Fibroblast of peridontal ligament (primary cell): ENCODE results near the gene KLHL12.

Experiments
- DNase-seq: peaks from one replicate; pipeline ENCODE4 v3.0.0-alpha.2; 2010; ENCODE audit errors: extremely low read depth

Gene KLHL12

DNA sequence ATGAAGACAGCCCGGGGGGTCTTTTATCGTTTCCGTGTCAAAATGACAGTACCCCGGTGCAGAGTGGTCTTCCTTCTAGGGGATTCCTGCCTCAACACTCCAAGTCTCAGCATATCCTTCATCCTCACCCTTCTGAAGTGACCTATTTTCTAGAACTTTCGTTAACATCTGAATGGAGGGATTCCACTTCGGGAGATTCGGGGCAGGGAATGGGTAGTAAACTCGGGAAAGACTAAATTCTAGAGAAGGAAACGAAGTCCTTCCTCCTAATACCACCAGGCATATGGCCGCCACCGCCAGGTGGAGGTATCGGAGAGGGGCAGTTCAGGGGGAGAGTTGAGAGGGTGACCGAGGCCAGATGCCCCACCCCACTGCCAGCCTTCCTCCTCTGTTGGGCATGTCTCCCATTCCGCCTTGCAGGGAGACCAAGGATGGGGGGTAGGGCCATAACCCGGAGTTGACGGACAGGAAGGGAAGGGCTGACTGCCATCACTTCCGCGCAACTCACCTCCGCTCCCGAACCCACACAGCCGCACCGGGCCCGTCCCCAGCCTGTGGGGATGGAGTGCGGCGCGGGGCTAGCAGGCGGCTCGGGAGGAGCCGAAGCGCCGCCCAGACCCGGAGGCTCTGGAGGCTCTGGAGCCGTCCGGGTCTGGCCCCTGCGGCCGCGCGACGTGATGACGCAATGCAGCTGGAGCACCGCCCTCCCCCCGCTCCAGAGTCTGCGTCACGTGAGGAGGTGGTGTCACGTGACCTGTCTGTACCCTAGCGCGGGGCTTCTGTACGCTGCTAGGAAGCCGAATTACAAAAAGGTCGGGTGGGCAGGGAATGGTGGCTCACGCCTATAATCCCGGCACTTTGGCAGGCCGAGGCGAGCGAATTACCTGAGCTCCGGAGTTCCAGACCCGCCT lies at the start of gene KLHL12:
KLHL12 (minus strand) TSS at position 654 of the 911 bp plus-strand sequence. CDS start 2,072 bp downstream, outside the sequence.
- peak; percentile 94 for DNase-seq

DNA sequence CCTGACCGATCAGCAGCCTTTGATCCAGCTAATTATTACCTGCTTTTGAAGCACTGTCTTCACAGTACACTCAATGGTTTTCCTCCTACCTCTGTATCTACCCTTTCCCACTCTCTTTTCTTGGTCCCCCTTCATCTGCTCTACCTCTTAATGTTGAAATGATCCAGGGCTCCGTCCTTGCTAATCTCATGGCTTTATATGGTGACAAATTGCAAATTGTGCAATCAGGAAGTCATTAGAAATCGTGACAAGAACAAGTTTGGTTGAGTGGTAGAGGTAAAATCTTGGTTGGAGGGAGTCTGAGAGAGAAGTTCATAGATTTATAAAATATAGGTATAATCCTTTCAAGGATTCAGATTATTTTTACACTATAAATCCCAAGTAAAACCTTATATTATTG lies 49.6 kb upstream of the KLHL12 start:
- no peak for DNase-seq

DNA sequence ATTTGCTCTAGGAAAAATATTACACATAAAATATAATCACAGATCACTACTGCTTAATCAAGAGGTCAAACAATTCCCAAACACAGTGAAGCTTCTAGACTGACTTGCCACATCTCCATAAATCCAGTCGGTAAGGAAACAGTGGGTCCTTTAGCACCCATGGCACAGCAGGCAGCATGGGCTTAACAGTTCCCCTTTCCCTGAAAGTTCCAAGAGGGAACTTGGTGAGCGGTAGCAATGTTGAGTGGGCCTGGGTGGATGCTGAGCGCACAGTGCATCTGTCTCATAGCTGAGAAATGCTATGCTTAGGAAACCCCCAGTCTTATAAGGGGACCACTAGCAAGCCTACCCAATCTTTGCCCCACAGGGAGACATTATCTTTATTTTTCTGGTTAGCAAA lies 47.8 kb upstream of the KLHL12 start:
- no peak for DNase-seq

DNA sequence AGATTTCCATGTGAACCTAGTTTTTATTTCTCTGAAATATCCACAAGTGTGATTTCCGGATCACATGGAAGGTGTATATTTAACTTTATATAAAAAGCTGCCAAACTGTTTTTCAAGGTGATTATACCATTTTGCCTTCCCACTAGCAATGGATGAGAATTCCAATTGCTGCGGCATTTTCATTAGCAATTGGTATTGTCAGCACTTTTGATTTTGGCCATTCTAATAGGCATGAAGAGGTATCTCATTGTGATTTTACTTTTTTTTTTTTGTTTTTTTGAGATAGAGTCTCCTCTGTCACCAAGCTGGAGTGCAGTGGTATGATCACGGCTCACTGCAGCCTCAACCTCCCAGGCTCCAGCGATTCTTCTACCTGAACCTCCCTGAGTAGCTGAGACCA lies 45.0 kb upstream of the KLHL12 start:
- no peak for DNase-seq

DNA sequence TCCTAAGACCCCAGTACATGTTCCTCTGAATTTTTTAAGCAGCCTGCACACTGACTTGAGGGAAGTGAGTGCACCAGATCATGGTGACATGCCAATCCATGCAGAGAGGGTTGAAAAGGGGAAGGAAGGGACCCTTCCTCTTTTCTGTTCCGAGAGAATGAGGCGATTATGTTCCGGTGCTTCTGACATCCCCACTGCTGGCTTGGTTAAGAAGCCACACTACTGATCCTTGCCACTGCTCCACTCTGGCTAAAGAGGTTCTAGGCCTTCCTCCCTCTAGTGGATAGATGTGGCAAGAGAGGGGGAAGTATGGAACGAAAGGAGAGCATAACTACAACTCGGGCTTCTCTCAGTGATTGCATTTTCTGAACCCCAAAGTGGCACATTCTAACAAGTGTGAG lies 41.9 kb upstream of the KLHL12 start:
- peak; percentile 64 for DNase-seq

DNA sequence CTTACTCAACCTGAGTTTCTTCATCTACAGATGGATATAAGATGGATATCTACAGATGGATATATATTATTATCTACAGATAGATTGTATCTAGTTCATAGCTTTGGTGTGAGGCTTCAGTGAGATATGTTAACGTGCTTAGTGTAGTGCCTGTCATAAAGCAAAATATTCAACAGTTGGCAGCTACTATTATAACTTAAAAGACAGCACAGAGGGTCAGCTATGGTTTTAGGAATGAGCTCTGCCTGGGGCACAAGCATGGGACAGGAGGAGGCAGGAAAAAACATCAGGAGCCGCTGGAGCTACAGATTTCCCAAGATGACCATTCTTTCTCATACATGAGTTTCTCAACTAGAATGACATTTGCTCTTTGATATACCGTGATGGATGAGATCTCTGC lies 41.3 kb upstream of the KLHL12 start:
- no peak for DNase-seq

DNA sequence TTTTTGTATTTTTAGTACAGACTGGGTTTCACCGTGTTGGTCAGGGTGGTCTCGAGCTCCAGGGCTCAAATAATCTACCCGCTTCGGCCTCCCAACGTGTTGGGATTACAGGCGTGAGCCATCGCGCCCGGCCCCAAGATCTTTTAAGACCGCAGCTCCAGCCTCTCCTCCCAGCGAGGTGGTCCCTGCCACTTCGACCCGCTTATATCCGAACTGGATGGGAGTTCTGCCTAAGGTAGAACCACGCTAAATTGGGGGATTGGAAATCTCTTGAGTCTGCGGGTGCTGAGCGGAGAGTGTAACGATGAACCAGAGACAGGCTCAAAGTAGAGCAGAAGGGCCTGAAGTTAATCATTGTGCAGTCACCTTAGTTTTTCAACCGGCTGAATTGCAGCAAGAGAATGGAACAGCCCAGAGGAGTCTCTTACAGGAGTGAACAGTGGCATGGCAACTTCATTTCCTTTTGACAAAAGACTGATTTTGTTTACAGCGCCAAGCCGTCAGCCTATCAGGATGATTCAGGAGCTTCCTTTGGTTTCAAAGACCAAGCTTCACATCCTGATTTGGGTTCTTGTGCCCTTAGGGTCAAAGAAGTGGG lies 40.7 kb upstream of the KLHL12 start:
- DNase-seq: peak; percentile 5

DNA sequence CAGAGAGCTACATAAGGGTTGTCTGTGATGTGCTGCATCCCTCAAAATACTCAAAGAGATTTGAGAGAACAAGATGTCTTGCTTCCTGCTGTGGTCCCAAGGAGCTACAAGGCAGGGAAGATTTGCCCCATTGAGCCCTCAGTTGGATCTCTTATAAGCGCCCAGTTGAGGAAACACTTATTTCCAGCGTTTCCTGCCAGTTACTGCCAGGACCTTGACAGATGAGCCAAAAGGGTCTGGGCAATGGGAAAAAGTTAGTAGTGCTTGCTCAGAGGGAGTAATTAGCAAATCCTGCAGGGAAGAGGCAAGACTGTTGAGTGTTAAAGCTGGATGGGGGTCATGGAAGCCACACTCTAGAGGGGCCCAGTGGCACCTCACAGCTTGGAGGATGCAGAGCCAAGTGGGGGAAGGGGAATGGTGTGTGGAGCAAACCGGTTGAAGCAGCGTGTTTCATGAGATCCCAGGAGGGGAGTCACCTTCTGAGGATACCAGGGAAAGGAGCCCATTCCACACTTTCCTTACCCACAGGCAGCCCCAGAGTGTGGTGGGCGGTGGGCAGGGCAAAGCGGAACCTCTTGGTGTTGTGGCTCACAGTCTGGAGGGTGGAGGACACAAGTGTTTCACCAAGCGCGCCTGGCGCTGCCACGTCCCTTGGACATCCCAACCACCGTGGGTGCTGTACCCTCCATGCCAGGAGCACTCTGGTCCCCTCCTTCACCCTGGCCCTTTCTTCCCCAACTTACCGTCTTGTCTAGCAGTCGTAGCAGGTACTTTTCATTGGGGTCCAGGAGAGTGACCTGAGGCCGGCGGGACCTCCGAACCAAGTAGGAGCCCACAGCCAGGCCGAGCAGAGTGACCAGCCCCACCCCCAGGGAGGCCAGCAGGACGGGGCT lies 39.2 kb upstream of the KLHL12 start:
- DNase-seq: no peak

DNA sequence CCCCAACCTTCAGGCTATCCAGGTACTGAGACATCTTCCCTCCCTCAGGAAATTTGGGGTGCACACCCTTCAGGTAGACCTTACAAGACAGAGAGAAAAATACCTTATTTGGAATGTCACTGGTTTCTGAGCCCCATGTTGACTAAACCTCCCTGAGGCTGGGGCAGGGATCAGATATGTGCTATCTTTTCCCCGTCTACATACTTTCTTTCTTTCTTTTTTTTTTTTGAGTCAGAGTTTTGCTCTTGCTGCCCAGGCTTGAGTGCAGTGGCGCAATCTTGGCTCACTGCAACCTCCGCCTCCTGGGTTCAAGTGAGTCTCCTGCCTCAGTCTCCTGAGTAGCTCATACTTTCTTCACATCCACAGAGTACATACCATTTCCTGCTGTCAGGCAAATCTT lies 38.4 kb upstream of the KLHL12 start:
- no peak for DNase-seq

DNA sequence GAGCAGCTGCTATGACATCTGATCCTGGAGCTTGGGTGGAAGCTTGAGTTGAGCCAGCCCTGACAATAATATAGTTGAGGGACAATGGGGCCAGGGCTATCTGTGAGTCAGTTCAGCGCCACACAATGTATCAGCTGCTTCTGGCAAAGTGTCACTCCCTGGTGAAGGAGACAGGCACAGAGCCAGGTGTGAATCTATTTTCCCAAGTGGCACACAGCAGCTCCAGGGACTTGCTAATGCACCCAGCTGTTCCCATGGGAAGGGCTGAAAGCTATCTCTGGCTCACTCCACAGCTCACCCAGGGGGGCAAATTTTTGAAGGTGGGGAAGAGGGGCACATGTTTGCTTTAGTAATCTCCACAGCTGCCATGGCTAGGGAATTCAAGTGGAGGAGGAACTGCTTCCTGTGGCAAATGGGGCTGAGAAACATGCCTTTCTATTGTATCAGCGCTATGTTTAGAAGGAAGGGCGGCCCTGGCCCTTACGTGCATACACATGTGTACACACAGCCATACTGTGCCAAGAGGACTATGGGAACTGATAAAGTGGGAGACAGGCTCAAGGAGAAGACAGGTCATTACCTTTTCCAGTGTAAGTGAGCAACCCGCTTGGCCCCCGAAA lies 37.9 kb upstream of the KLHL12 start:
- DNase-seq: peak; percentile 9

DNA sequence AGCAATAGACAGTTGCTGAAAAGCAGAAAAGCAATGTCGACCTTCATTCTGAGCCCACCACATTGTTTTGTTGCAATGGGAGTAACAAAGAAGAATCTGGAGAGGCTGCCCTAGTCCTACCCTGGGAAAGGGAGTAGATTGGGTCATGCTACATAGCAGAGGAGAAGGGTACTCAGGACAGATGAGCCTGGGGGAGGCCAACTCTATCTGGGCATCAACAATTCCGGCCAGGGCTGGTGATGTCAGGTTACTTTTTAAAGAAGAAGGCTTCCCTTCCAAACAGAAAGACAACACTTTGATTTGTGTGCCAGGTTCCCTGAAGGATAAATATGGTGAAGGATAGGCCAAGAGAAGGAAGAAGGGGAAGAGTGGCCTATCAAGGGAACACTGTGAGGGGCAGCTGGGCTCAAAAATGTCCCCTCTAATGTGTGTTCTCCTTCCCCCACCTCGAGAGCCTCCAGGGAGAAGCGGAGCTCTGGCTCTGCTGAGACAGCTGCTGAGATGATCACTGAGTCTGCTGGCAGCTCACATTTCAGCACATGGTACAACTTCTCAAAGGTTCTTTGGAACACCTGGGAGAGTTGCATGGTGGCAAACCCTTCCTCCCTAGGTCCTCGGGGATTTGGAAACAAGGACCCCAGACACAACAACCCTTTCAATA lies 34.3 kb upstream of the KLHL12 start:
- no peak for DNase-seq

DNA sequence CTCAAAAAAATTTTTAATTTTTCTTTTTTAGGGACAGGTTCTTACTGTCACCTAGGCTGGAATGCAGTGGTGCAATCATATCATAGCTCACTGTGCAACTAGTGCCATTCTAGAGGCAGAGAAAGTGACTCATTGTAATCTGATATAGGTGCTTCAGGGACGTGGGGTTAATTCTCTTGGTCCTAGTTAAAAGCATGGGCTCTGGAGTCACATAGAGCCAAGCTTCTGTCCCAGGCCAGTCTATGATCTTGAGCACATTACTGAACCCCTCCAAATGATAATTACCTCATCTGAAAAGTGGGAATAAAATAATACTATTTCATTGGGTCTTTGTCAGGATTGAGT lies 32.2 kb upstream of the KLHL12 start:
- DNase-seq: peak; percentile 37

DNA sequence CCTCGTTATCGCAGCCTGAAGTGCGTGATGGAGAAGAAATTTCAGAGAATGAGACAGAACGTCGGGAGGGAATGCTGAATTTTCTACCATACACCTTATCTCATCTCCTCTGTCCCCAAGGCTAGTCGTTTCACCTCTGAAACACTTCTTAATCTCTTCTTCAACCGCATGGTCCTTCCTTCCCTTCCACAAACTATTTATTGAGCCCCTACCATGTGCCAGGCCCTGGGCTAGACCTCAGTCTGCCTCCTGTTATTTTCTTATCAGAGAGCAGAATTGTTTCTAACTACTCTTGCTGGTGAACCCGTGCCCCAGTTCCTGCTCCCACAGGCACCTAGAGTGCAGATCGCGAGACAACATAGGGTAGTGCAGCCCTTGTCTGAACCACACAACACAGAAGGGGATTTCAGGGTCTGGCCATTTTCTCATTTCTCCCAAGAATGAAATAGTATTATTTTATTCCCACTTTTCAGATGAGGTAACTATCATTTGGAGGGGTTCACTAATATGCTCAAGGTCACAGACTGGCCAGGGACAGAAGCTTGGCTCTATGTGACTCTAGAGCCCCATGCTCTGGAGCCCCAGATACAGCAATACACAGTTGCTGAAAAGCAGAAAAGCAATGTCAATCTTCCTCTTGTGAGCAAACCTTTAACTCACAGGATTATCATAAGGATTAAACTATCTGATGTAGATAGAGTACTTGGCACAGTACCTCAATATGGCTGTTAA lies 31.7 kb upstream of the KLHL12 start:
- no peak for DNase-seq

DNA sequence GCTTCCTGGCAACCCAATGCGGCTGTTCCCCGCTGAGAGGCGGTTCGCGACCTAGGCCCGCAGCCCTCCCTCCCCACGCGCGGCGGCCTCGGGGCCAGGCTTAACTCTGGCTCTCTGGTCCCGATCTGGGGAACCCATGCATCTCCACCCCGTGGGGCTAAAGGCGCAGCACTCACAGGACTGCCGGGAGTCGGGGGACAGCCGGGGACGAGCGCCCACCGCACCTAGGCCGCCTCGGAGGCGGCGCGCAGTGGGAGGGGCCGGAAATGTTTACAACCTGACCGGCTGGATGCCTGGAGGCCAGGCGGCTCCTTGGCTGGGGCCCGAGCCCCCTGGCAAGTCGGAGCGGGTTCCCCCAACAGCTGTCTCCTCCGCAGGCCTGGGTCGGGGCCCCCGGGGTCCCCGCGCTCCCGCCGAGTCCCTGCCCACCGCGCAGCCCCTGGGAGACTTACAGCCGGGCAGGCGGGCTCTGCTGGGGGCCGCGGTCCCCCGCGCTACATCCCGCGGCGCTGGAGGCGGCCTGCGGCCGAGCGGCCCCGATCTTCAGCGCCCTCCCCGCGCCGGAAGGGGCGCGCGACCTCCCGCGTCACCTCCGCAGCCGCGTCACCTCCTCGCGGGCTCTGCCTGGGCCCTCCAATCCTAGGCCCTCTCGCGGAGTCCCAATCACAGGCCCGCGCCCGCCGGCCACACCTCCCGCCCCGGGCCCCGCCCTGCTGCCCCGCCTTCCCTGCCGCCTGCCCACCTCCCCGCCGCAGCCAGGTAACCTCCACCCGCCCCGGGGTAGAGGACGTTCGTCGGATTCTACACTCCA lies 30.9 kb upstream of the KLHL12 start, which contains the start of gene ADIPOR1:
ADIPOR1 (minus strand) TSS at position 580 of the 811 bp plus-strand sequence. CDS start 7,242 bp downstream, outside the sequence.
- DNase-seq: peak; percentile 68

DNA sequence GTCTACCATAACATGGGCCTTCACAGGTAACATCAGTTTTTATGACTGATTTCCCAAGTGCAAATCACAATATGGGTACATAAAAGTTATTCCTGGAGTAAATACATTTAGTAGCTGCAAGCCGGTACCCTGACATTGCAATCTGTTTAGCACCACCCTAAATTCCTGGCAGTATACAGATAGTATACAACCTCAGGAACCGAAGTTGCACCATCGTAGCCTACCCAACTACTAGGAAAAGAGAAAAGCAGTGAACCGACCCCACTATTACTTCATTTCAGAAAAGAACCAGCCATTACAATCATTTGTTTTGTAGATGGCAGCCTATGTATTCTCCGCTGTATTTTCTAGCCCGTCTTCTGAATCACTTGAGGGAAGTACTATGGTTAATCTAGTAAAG lies 29.9 kb upstream of the KLHL12 start:
- DNase-seq: no peak

DNA sequence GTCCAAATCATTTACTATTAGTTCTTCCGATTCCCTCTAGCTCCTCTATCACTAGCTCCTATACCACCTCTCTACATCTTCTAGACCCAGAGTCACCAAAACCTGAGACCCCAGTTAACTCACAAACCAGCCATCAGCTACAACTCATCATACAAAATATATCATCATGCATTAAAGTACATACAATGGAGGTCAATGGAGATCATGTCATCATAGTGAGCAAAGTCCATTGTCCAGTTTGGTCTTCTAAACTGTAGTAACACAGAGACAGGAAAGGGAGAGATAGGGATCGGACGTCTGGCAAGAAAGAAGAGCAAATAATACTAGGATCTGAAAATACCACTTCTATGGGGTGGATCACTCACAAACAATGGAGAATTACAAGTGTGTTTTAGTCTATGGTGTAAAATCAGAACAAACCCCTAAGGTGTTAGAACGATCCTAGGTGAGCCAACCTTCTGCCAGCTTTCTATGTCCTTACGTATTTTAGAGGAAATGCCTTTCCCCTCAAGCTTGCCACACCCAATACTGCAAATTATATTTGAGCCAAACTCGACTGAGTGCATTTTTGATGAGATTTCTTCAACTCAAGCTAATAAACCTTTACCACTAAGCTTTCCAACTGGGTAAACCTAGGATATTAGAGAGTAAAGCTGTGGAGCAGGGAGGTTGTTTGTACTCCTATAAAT lies 27.2 kb upstream of the KLHL12 start:
- no peak for DNase-seq

DNA sequence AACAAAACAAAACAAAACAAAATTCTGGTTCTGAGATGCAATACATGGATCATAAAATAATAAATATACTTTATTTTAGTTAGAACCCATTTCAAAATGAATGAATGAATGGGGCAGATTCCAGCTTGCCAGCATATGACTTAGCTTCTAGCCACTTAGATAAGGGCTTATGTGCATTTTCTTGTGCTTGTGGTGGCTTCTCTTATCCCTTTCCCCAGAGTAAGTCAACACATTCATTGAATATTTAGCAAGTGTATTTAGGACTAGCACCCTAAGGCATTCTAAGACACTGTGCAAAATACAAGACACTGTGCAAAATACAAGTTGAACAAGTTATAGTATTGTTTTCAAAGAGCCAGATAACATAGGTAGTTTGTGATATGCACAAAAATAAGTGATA lies 26.4 kb upstream of the KLHL12 start:
- DNase-seq: no peak

DNA sequence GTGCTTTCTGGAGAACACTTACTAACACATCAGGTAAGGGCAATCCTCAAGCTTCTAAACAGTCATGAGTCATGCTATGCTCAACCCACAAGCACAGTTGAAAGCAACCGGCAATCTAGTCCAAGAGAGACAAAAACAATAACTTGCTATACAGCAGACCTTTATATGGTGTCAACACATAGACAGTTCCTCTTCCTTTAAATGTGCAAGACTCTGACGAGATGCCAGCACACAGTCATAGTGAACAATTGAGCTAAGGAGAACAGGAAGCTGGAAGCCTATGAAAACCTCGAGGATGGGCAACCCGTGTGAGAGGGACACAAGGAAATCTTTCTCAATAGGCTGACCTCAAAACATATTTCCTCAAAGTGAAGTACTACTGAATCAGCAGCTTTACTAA lies 25.8 kb upstream of the KLHL12 start:
- peak; percentile 29 for DNase-seq

DNA sequence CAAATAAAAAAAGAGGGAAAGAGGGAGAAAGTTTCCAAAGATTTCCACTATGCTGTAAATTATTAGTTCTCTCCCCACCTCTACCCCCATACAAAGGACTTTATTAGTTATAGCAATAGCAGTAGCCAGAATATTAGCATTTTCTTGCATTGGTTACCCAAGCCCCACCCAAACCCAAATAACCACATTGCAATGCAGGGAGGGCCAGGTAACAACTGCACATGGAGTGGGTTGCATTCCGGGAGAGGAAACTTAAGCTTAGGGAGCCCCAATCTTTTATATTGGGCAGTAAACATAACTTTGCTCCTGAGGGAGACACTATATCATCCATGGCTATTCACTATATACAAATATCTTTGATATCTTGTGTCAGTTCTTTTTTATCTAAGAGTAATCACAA lies 25.1 kb upstream of the KLHL12 start:
- DNase-seq: no peak
